ENCODE data around the gene KITLG.
"Not testable (repeated sequence)": the region's sequence is repeated elsewhere in the genome, so short reads cannot be mapped to it uniquely, and the experiment has no call there.

DNA sequence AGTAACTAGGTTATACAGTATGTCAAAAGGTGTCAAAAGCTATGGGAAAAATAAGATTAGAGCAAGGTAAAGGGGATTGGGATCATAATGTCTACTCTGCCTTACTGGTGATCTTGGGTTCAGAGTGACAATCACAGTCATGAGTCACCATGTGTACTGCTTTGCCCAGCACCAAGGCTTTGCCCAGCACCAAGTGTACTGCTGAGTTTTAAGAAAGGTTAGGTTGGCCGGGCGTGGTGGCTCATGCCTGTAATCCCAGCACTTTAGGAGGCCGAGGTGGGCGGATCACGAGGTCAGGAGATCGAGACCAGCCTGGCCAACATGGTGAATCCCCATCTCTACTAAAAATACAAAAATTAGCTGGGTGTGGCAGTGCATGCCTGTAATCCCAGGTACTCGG lies 32.3 kb downstream of the KITLG start:
- TF ChIP-seq, protein P1, sequence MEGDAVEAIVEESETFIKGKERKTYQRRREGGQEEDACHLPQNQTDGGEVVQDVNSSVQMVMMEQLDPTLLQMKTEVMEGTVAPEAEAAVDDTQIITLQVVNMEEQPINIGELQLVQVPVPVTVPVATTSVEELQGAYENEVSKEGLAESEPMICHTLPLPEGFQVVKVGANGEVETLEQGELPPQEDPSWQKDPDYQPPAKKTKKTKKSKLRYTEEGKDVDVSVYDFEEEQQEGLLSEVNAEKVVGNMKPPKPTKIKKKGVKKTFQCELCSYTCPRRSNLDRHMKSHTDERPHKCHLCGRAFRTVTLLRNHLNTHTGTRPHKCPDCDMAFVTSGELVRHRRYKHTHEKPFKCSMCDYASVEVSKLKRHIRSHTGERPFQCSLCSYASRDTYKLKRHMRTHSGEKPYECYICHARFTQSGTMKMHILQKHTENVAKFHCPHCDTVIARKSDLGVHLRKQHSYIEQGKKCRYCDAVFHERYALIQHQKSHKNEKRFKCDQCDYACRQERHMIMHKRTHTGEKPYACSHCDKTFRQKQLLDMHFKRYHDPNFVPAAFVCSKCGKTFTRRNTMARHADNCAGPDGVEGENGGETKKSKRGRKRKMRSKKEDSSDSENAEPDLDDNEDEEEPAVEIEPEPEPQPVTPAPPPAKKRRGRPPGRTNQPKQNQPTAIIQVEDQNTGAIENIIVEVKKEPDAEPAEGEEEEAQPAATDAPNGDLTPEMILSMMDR (IDR thresholded peaks at IDR 0.05; ENCODE audit: low read length), result not testable (repeated sequence)
- not testable (repeated sequence) for TF ChIP-seq EZH2 (optimal IDR thresholded peaks at IDR 0.05; ENCODE audit: low read depth, low read length); EZH2phosphoT487 (IDR thresholded peaks at IDR 0.05; ENCODE audit: low read length)

All from MM.1S (cell line).